OCI-LY7 (cell line): ENCODE data around the gene NKG7. TPM values are rescaled to one million over a fixed set of nuclear protein-coding genes. Genes with fewer than 3 reads are reported as not detected.

Source experiments
- BruUV-seq: library from RNA; stranded (reverse); fragments of 400-500 nt; replicated peaks from 2 replicates; lab custom pipeline; 2021; lab: Mats Ljungman, UMichigan
- CTCF ChIA-PET: fragments of 300-600 bp; sonication (Branson Sonifier 250); formaldehyde crosslinking; loops from one replicate; lab custom pipeline; 2022; ENCODE audit warnings: antibody characterized with exemption; ENCODE audit not compliant: unreplicated experiment; lab: Charles Lee
- POLR2A ChIA-PET: fragments of 300-600 bp; sonication (Branson Sonifier 250); formaldehyde crosslinking; loops from one replicate; lab custom pipeline; 2022; ENCODE audit warnings: antibody characterized with exemption; lab: Charles Lee
- DNase-seq: peaks from one replicate; pipeline ENCODE4 v3.0.0-alpha.2; 2015; ENCODE audit warnings: low spot score
- H2AFZ ChIP-seq: fragments of 200-600 bp; sonication (generic), shearing (Covaris generic); 2 replicates; pipeline ENCODE4 v1.6.1; 2014; ENCODE audit warnings: mild to moderate bottlenecking, antibody characterized with exemption, low read length, moderate library complexity
- H3K27ac ChIP-seq: fragments of 200-600 bp; sonication (generic); 2 replicates; pipeline ENCODE4 v1.5.1; 2014; ENCODE audit warnings: mixed run types, low read depth, mild to moderate bottlenecking, moderate library complexity, low read length, inconsistent platforms; ENCODE audit not compliant: poor library complexity, severe bottlenecking
- H3K36me3 ChIP-seq: fragments of 200-600 bp; sonication (generic); 2 replicates; pipeline ENCODE4 v1.6.1; 2014; ENCODE audit warnings: mild to moderate bottlenecking, antibody characterized with exemption, low read length, moderate library complexity, mixed read lengths; ENCODE audit not compliant: insufficient read depth
- H3K4me1 ChIP-seq: fragments of 200-600 bp; sonication (generic); 2 replicates; pipeline ENCODE4 v1.5.1; 2014; ENCODE audit warnings: mild to moderate bottlenecking, low read length; ENCODE audit not compliant: insufficient read depth, poor library complexity, severe bottlenecking
- H3K4me2 ChIP-seq: fragments of 200-600 bp; sonication (generic); 2 replicates; pipeline ENCODE4 v1.6.1; 2014; ENCODE audit warnings: mild to moderate bottlenecking, low read length
- H3K4me3 ChIP-seq: fragments of 200-600 bp; sonication (generic); 2 replicates; pipeline ENCODE4 v1.5.1; 2014; ENCODE audit warnings: mild to moderate bottlenecking, low read depth, low read length; ENCODE audit not compliant: poor library complexity, severe bottlenecking
- H3K79me2 ChIP-seq: fragments of 200-600 bp; sonication (generic); 2 replicates; pipeline ENCODE4 v1.6.1; 2016; ENCODE audit warnings: low read depth, mild to moderate bottlenecking, low read length, moderate library complexity, mixed read lengths; ENCODE audit not compliant: insufficient read depth
- H3K9me2 ChIP-seq: fragments of 200-600 bp; sonication (generic); 2 replicates; pipeline ENCODE4 v1.6.1; 2016; ENCODE audit warnings: mild to moderate bottlenecking, low read length, mixed read lengths; ENCODE audit not compliant: insufficient read depth
- H3K9me3 ChIP-seq: fragments of 200-600 bp; sonication (generic); 2 replicates; pipeline ENCODE4 v1.6.1; 2014; ENCODE audit warnings: mild to moderate bottlenecking, mixed run types, low read length, mixed read lengths
- H4K20me1 ChIP-seq: fragments of 200-600 bp; sonication (generic); 2 replicates; pipeline ENCODE4 v1.6.1; 2014; ENCODE audit warnings: mild to moderate bottlenecking, antibody characterized with exemption, low read length, moderate library complexity, mixed read lengths; ENCODE audit not compliant: insufficient read depth
- CTCF ChIP-seq: fragments of 200-600 bp; sonication (generic); conservative IDR thresholded peaks from 2 replicates; pipeline ENCODE4 v1.5.1; 2014; ENCODE audit warnings: mild to moderate bottlenecking, antibody characterized with exemption, low read length, moderate library complexity, mixed read lengths
- EZH2phosphoT487 ChIP-seq: fragments of 200-600 bp; sonication (generic); IDR thresholded peaks from 2 replicates; pipeline ENCODE4 v1.6.1; 2018; ENCODE audit warnings: low read depth, borderline replicate concordance, mild to moderate bottlenecking, mixed run types, antibody characterized with exemption, low read length, moderate library complexity, mixed read lengths
- intact Hi-C: fragments of 100-400 bp; cut with micrococcal nuclease; formaldehyde crosslinking; loops from one replicate; pipeline ENCODE4 v1.10.0; 2022; ENCODE audit not compliant: unreplicated experiment
- total RNA-seq, 2 experiments: library from RNA; depleted of rRNA in 1 of 2; stranded (reverse); fragments of >200 nt in 1 of 2; shearing (Covaris generic) in 1 of 2; gene quantifications; 2 replicates each; pipeline ENCODE4 v1.2.3, GENCODE V29; 2014 to 2022

The NKG7 gene
- total RNA-seq, 2 experiments from 2014 or later, result not detected

- CTCF ChIA-PET, result no interaction called here
- no peak for DNase-seq
- Histone ChIP-seq H4K20me1 (no peaks in the 10 kb centered on the region), H3K9me2 (no peaks in the 10 kb centered on the region), H3K9me3 (no peaks in the 10 kb centered on the region), H3K79me2 (no peaks in the 10 kb centered on the region), H3K36me3 (no peaks in the 10 kb centered on the region), H3K4me1 (no peaks in the 10 kb centered on the region), H3K27ac (no peak overlapping the region), H3K4me2 (no peak overlapping the region), H3K4me3 (no peak overlapping the region), H2AFZ (no peak overlapping the region)
- POLR2A ChIA-PET, result no interaction called here
- intact Hi-C loops, result no loop called here
- TF ChIP-seq CTCF (no peak), EZH2phosphoT487 (no peak)
- no TSS peak for BruUV-seq
Measured at GRCh38 chr19:51325161-51325976, 47.1 kb downstream of the NKG7 start.

- DNase-seq, result no peak
- TF ChIP-seq CTCF, result no peak
- TF ChIP-seq EZH2phosphoT487, result no peak
- Histone ChIP-seq H3K79me2 (no peaks in the 10 kb centered on the region), H3K9me2 (no peaks in the 10 kb centered on the region), H3K9me3 (no peaks in the 10 kb centered on the region), H2AFZ (no peak overlapping the region), H3K4me1 (no peaks in the 10 kb centered on the region), H3K4me2 (no peak overlapping the region), H3K4me3 (no peak overlapping the region), H4K20me1 (no peaks in the 10 kb centered on the region), H3K27ac (no peak overlapping the region), H3K36me3 (no peaks in the 10 kb centered on the region)
- intact Hi-C loops, result no loop called here
- BruUV-seq, result no TSS peak
- CTCF ChIA-PET, result no interaction called here
- POLR2A ChIA-PET, result no interaction called here
Measured at GRCh38 chr19:51324167-51324481, 48.3 kb downstream of the NKG7 start.

GRCh38 chr19:51323481-51324166 lies 48.8 kb downstream of the NKG7 start:
- Histone ChIP-seq H3K36me3 (no peaks in the 10 kb centered on the region), H3K4me3 (no peak overlapping the region), H3K9me3 (no peaks in the 10 kb centered on the region), H3K27ac (no peak overlapping the region), H4K20me1 (no peaks in the 10 kb centered on the region), H3K79me2 (no peaks in the 10 kb centered on the region), H3K4me2 (no peak overlapping the region), H3K9me2 (no peaks in the 10 kb centered on the region), H3K4me1 (no peaks in the 10 kb centered on the region), H2AFZ (no peak overlapping the region)
- CTCF ChIA-PET, result no interaction called here
- POLR2A ChIA-PET, result no interaction called here
- no peak for TF ChIP-seq EZH2phosphoT487
- no peak for TF ChIP-seq CTCF
- no peak for DNase-seq
- intact Hi-C loops, result no loop called here
- BruUV-seq, result no TSS peak
